ENCODE data around the gene SHANK3.
A peak's percentile ranks its signal among the peaks of the same experiment; 100 is the strongest.

The SHANK3 gene

GRCh38 chr22:50700387-50701075 lies 27.9 kb downstream of the SHANK3 start:
- no peak for DNase-seq

- DNase-seq, result no peak
Measured at GRCh38 chr22:50701076-50701419, 28.4 kb downstream of the SHANK3 start.

DNA sequence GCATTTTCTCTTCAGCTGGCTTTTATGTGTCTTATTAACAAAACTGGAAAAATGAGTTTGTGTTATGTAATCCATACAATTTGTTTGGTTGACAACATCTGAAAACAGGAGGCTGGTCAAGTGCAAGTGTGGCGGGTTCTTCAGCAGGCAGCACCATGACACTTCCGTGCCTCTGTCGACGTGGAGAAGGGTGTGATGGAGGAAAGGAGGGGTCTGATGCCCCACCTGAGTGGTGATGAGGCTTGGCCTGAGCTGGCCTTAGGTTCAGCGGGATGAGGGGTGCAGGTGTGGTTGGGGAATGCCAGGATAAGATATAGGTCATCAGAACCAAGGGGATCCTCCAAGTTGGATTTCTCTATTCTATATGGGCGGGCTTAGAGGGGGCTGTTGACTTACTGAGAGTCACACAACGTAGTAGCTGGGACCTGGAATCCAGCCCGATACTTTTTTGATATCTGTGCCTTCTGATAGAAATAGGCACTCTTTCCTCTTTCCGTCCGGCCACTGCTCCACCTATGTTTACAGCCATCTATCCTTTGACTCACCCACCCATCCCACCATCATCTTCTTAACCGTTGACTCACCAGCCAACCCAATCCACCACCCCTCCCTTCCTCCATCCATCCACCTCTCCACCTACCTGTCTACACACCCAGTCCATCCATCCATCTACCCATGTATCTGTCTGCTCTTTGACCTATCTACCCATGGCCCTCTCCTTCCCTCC lies 29.0 kb downstream of the SHANK3 start:
- no peak for DNase-seq

DNA sequence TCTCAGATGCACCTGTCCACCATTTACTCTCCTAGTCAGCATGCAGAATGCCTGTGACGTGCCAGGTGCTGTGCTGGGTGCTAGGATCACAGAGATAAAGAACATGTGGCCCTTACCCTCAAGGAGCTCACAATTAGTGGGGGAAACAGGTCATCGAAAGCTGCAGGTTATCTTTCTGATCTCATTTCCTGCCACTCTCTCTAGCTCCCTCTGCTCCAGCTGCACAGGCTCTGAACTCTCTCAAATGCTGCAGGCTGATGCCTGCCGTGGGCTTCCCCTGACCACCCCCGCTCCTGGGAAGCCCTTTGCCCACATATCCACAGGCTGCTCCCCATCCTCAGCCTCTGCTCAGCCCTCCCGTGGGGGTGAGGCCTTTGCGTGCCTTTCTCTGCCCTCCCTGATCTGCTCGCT lies 29.6 kb downstream of the SHANK3 start:
- peak in 1 of 5 experiments; percentile 87 for DNase-seq

GRCh38 chr22:50702821-50703725 lies 30.4 kb downstream of the SHANK3 start:
- DNase-seq, result no peak

- no peak for DNase-seq
Measured at GRCh38 chr22:50703726-50704509, 31.3 kb downstream of the SHANK3 start.

- DNase-seq, result no peak
Measured at GRCh38 chr22:50704510-50705218, 32.0 kb downstream of the SHANK3 start.

DNA sequence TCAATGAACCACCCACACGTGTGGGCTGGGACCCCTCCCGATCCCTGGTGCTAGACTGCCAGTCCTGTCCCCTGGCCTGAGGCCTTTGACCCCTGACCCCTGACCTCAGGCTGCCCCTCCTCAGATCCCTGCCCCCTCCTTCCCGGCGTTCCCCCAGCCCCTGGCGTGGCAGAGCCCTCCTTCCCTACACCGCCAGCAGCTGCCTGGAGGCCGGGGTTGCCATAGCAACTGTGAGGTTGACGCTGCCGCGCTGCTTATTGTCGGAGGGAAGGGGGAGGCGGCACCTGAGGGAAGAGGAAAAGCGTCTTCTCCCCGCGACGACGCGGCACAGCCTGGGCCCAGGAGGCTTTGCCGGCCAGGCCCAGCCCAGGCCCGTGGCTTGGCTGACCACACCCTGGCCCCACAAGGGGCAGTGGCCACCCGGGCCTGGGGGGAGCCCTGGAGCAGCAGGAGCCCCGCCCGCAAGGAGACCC lies 32.6 kb downstream of the SHANK3 start:
- DNase-seq, result no peak

DNA sequence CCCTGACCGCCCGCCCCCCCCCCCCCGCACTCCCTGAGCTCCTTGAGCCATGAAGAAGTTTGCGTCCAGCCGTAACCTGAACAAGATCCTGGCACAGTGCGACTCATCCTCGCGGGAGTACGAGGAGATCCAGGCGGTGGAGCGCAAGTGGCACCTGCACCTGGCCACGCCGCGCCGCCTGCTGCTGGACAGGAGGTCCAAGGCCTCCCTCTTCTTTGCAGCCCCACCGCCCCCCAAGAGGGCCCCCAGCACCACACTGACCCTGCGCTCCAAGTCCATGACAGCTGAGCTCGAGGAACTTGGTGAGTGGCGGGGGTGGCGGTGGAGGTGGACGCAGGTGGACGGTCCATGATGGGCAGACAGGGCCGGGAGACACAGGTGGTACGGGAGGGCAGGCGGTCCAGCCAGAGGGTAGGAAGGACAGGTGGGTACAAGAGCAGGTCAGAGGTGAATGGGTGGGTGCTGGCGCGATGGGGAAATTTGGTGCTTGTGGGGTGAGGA lies 33.3 kb downstream of the SHANK3 start:
- no peak for DNase-seq

GRCh38 chr22:50706481-50707125 lies 34.0 kb downstream of the SHANK3 start:
- no peak for DNase-seq

GRCh38 chr22:50708474-50708873 lies 35.9 kb downstream of the SHANK3 start:
- no peak for DNase-seq

DNA sequence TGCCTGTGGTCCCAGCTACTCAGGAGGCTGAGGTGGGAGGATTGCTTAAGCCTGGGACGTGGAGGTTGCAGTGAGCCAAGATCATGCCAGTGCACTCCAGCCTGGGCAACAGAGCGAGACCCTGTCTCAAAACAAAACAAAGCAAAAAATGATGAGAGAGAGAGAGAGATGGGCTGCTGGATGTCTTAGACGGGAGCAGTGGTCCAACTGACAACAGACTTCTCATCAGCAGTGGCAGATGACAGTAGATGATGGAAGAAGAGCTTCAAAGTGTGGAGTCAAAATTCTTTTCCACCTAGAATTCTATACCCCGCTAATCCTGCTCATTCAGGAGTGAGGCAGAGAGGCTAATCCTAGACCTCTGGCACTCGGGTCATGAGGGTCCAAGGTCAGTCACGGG lies 36.4 kb downstream of the SHANK3 start:
- no peak for DNase-seq

DNA sequence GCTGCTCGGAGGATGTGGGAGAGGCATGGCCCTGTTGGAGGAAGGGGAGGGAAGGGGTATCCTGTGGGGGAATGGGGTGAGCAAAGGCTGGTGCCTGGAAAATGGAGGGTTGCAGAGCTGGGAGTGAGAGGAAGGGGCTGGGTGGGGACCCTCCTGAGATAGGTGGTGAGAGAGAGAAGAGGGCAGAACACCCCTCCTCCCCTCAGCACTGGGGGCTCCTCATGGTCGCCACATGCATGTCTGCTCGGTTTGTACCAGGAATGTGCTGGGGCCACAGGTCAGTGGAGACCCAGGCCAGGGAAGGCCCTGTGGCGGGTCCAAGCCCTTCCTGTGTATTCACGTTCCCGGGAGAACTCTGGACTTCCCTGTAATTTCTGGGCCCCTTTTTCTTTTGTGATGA lies 37.6 kb downstream of the SHANK3 start:
- DNase-seq, result no peak

GRCh38 chr22:50710886-50711285 lies 38.3 kb downstream of the SHANK3 start:
- no peak for DNase-seq

DNA sequence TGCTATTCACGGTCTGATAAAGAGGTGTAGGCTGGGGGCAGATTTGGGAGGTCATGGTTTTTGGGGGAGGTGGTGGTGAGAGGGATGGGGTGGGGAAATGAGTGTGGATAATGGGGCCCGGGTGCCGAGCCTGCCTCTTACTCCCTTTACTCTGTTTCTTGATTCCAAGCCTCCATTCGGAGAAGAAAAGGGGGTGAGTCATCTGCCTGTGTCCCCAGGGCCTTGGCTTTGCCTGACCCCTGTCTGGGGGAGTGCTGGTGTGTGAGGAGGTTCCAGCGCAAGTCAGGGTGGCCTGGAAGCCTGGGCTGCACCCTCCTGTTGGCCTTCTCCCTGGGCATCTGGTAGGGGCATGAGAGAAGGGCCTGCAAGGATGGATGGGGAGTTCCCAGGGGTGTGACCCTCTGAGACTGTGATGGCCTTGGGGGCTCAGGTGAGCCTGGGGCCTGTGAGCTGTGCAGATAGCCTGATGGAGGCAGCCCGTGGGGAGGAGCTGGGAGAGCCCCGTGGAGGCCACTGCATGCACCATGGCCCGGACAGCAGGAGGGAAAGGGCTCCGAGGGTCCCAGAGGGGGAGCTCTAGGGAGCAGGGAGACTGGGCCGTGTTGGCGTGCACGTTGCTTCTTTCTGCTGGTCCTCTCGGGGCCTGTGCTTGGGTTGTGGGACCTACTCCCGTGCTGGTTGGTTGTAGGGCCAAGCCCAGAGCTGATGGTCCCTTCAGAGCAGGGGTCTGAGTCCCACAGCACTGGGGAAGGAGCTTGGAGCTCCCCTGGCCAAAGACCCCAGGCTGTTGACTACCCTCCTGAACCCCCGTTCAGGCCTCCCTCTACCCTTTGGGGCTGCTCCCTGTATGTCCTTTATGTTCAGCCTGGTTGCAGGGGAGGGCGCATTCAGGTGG lies 39.1 kb downstream of the SHANK3 start:
- DNase-seq, result no peak

- DNase-seq, result no peak
Measured at GRCh38 chr22:50712341-50713007, 39.9 kb downstream of the SHANK3 start.

DNA sequence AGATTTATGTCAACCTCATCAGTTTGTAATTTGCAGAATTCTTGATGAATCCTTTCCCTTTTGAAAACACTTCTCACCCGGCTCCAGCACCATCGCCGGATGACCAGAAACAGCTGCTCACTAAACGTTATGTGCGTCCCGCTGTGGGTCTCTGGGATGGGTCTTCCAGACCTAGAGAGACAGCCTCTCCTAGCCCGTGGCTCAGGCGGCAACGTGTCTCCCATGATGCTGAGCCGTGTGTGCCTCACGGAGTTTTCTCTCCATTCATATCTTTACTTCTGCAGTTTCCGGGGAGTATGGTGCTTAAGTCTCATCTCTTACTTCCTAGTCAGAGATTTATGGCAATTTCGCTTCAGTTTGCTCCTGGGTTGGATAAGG lies 40.4 kb downstream of the SHANK3 start:
- DNase-seq, result no peak

- no peak for DNase-seq
Measured at GRCh38 chr22:50713571-50714056, 41.0 kb downstream of the SHANK3 start.

DNA sequence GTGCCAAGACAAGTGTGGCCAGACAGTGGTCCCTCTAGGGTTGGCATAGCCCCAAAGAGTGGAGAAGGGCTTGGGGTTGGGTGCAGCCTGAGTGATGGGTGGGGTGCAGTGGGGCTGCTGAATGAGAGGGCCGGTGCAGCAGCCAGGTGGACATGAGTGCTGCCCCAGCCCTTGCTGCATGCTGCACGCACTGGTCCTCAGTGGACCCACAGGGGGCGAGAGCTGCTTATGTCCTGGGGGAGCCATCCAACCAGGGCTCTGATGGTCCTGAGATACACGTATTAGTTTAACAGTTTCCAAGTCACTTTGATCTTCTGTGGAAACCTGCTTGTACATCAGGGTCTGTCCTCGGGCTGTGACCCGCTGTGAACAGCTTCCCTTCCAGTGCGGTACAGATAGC lies 41.5 kb downstream of the SHANK3 start:
- no peak for DNase-seq

All from T-helper 2 cell (primary cell).